Astrocyte of the hippocampus (primary cell): ENCODE measurements around the gene NOXO1.

Experiments
- DNase-seq: peaks from one replicate; pipeline ENCODE4 v3.0.0; 2011; ENCODE audit warnings: low read depth, low spot score

Gene NOXO1

DNA sequence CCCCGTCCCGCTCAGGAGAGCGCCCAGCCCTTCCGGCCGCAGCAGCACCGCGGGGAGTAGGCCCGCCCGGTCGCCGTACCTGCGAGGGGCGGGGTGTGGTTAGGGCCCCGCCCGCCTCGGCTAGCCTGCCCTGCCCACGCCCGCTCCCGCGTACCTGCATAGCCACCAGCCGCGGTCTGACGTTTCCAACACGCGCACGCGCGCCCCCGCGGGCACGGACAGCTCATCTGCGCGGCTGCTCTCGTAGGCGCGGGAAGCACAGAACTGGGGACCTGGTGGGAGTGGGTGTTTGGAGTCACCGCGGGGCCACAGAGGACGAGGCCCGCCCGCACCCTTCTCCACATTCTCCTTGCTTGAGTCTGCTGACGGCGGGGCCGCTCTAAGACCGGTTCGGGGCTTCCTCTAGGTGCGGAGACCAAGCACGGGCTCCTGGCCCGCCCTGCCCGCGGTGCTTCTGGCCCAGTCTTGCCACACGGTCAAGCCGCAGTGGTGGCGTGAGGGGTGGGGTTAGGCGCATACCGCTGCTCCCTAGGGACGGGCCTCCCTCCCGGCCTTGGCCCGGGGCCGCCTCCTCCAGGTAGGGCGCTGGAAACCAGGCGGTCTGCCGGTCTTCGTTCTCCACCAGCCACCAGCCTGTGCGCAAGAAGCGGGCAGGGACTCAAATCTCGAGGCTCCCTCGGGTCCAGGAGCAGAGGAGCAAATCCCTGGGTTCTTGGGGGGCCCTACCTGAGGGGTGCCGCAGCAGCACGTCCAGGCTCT lies 1.8 kb downstream of the NOXO1 start:
- DNase-seq: peak; percentile 25

GRCh38 chr16:1978476-1979120 lies 2.7 kb downstream of the NOXO1 start:
- DNase-seq: no peak

DNA sequence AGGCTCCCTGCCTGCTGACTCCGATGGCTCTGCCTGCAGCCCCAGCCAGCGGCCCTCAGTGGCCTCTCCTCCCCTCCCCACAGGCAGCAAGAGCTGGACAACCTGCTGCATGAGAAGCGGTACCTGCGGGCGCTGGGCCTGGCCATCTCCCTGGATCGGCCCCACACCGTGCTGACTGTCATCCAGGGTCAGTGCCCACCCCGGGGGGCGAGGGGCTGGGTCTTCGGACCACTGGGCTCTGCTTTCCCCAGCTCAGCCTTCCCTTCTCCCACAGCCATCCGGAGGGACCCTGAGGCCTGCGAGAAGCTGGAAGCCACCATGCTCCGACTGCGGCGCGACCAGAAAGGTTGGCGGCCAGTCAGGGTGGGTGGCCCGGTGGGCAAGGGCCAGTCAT lies 3.4 kb downstream of the NOXO1 start:
- no peak for DNase-seq

DNA sequence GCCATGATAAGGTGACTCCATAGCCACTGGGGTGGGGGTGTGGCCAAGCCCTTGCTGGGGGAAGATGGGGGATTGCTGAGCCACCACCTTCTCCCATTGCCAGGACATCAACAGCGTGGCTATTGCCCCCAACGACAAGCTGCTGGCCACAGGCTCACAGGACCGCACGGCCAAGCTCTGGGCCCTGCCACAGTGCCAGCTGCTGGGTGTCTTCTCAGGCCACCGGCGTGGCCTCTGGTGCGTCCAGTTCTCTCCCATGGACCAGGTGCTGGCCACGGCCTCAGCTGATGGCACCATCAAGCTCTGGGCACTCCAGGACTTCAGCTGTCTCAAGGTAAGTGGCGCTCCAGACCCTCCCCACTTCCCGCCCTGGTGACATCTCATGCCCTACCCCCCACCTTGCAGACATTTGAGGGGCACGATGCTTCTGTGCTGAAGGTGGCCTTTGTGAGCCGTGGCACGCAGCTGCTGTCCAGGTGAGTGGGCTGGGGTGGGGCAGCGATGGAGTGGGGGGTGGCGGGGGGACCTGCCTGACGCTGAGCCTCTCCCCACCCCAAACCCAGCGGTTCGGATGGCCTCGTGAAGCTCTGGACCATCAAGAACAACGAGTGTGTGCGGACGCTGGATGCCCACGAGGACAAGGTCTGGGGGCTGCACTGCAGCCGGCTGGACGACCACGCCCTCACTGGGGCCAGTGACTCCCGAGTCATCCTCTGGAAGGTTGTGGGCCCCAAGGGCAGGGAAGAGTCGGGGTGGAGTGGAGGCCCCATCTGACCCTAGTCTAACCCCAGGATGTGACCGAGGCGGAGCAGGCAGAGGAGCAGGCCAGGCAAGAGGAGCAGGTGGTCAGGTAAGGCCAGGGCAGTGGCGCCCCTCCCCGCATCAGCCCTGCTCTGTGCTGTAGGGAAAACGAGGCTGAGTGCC lies 4.1 kb downstream of the NOXO1 start:
- no peak for DNase-seq

DNA sequence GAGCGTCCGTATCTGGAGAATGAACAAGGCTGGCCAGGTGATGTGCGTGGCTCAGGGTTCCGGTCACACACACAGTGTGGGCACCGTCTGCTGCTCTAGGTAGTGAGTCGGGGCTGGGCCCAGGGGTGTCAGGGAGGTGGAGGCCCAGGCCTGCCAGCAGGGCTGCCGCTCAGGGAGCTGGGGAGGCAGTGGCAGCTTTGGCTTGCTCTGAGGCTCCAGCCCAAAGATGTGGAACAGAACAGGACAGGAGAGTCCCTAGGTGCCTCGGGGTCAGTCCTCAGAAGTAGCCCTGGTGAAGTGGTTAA lies 5.1 kb downstream of the NOXO1 start:
- no peak for DNase-seq

GRCh38 chr16:1975432-1976215 lies 5.6 kb downstream of the NOXO1 start:
- DNase-seq: no peak

GRCh38 chr16:1974157-1975070 lies 6.9 kb downstream of the NOXO1 start:
- no peak for DNase-seq

DNA sequence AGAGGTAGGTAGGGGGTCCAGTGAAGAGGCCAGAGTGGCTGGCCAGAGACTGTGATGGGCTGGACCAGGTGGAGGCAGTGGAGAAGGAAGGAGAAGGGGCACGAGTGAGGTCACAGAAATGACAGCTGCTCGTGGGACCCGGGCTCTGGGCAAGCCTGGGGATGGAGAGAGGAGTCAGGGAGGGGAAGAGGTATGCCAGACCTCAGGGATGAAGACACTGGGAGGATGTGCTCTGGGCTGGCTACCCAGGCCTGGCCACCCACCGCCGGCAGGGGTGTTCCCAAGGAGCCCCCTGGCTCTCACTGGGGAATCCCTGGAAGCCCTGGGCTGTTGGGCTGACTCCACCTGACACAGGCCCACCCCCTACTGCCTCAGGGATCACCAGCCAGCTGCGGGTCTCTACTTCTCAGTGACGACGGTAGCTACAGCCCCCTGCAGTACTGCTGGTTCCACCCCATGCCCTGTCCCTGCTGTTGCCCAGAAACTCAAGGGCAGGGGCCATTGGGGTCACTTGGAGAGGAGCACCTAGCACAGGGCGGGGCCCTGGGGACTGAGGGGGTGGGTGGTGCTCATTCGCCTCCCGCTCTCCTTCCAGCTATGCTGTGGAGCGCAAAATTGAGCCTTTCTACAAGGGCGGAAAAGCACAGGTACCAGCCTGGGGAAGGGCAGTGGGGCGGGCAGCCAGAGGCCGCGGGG lies 7.7 kb downstream of the NOXO1 start:
- no peak for DNase-seq

- no peak for DNase-seq
Observed at GRCh38 chr16:1972490-1972877, 8.8 kb downstream of the NOXO1 start.

DNA sequence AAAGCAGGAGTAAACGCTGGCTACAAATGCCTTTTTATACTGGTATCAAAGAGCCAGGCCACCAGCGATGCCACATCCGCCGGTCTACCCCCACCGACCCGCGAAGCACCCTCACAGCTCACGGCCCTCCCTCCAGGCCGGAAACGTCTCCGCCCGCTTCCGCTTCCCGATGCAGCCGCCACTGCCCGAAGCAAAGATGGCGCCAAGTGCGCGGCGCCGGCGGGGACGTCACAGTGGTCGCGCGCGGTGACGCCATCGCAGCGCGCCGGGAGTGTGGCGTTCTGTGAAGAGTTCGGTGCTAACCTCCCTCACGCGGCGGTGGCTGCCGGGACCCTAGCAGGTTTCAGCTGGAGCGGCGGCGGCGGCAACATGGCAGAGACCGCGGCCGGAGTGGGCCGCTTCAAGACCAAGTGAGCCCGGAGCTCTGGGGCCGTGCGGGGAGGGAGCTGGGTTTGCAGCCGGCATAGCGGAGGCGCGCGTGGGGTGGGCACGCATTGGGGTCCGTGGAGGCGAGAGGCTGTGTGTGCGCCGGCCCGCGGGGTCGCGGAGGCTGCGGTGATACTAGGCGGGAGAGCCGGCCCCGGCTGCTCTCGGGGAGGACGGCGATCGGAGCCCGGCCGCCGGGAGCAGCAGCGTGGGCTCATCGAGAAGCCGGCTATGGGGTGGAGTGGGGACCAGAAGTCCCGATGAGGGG lies 9.3 kb downstream of the NOXO1 start, which contains the start of gene TBL3:
TBL3 (plus strand) TSS at position 258 of the 694 bp plus-strand sequence; CDS start at position 370, 112 bp downstream.
- peak; percentile 99 for DNase-seq

- DNase-seq: no peak
Observed at GRCh38 chr16:1968146-1968953, 12.9 kb downstream of the NOXO1 start.

DNA sequence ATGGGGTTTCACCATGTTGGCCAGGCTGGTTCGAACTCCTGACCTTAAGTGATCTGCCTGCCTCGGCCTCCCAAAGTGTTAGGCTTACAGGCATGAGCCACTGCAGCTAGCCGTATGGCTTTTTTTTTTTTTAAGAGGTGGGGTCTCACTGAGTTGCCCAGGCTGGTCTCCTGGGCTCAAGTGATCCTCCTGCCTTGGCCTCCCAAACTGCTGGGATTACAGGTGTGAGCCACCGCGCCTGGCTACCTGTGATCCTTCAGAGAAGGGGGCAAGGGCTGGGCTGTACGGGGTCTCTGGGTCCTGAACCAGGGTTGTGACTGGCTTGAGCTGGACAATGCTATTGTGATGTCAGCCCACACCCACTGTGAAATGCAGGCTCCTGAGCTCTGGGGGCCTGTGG lies 14.8 kb downstream of the NOXO1 start, which contains the start of gene RNF151:
RNF151 (plus strand) TSS at position 397 of the 400 bp plus-strand sequence. CDS start 26 bp downstream, outside the sequence.
- DNase-seq: no peak

DNA sequence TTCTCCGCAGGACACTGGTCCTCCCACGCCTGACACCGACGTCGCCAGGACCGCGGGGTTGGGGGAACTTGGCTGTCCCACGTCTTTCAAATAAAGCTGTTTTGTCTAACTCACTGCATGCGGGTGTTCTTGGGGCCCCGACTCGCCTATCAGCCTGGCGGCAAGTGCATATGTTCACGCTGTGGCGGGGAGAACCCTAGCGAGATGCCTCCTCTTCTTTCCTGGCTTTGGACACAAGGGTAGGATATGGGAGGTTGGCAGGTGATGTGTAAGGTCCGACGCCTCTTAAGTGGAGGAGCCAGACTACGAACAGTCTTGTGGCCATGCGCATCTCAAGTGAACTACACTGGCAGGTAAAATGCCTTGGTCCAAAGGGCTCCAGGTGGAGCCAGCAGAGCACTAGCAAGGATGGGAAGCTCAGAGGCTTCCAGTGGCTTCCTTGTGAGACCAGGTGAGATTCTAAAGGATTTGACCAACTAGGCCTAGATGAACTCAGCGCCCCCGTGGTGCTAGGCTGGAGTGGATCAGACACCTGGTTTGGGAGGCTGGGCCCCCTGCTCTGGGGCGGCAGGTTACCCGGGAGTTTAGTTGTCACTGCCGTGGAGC lies 15.8 kb downstream of the NOXO1 start:
- DNase-seq: no peak

DNA sequence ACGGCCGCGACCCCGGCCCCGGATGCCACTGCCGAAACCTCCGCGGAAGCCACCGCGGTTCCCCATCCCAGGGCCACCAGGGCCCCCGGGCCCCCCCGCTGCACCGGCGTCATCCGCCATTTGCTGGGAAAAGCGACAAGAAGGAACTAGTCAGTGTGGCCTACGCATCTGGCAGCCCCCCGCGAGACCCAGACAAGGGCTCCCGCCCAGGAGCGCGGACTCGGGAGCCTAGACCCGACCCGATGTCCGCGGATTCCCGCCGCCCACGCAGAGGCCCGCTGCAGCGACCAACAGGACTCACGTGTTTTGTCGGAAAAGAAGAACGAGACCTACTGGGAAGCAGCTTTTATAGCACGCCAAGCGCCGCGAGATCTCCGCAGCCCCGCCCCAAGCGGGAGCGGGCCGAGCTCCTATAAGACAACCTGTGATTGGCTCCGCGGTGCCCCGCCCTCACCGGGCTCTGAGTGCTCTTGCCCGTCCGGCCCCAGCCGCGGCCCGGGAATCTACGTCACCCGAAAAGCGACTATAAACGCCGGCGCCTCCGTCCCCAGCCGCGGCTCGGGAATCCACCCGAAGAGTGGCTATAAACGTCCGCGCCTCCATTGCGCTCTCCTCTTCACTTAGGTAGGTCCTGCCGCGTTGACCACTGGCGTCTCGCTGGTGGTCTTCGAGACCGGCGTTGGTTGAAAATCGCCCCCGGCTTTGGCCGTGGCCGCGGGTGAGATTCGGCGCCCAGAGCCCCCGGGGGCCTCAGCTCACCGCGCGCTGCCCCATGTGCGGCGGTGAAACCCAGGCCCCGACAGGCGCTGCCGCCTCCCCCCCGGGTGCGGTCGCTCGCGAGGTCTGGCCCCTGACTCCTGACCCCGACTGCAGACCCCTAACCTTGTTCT lies 16.5 kb downstream of the NOXO1 start, which contains the start of gene RPS2:
RPS2 (minus strand) TSS at position 321 of the 890 bp plus-strand sequence; CDS start at position 120, 201 bp downstream.
- DNase-seq: peak; percentile 99

DNA sequence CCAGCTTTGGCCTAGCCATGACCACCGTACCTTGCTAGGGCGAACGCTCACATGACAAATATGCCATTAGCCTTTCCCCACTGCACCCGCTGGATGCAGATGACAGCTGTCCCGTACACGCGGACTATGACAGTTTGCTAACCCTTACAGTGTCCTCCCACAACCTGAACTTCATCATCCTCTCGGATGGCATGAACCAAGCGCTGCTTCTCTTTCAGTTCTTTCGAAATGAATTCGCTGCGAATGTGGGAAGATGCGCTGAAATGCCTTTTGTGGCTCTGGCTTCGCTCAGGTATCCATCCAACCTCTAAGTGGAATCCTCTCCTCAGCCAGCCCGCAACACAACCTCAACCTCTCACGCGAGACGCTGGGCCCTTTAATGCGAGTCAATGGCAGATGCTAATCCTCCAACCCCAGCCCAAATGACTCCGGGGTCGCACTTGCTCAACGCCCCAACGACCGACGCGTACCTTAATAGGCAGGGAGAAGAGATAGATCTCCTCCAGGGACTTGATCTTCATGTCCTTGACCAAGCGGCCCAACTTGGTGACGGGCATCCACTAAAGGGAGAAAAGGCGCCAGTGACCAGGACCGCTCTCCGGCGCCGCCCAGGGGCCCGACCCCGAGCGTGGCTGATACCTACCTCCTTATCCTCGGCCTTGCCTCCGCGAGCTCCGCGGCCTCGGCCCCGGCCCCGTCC lies 17.3 kb downstream of the NOXO1 start:
- DNase-seq: peak; percentile 58
